ENCODE data around the gene FMN1. TPM values are rescaled to one million over a fixed set of nuclear protein-coding genes. Genes with fewer than 3 reads are reported as not detected.

The FMN1 gene
- polyA plus RNA-seq, 3 donors, result 0.28 to 3.7 (median 0.34) TPM

GRCh38 chr15:32786906-32787305 is 407.6 kb downstream of the FMN1 start:
- Mint-ChIP-seq H3K36me3 (no peaks in the 10 kb centered on the region), H3K27ac (no peak overlapping the region), H3K4me1 (no peaks in the 10 kb centered on the region), H3K27me3 (ENCODE audit: low read depth in 3 of 3) (peaks cover 4 to 5% (median 4%) of the 10 kb centered on the region in 3 donors), H3K9me3 (peaks cover 0 to 5% (median 0%) of the 10 kb centered on the region in 7 donors), H3K4me3 (no peak overlapping the region)
- Histone ChIP-seq H2AFZ (ENCODE audit: insufficient read depth, low read depth, low read length, poor library complexity, severe bottlenecking) (no peak overlapping the region), H3K9ac (ENCODE audit: insufficient read depth, low read length, poor library complexity, severe bottlenecking) (no peak overlapping the region), H3K4me3 (replicated peaks in 1 of 3; ENCODE audit: low read depth in 2 of 3, low read length in 3 of 3) (no peak overlapping the region), H3K27me3 (ENCODE audit: control insufficient read depth in 2 of 2, insufficient read depth in 2 of 2, low read length in 2 of 2) (no peaks in the 10 kb centered on the region), H3K27ac (ENCODE audit: low read depth in 1 of 2, low read length in 2 of 2) (no peak overlapping the region), H3K9me3 (replicated peaks in 1 of 2; ENCODE audit: control insufficient read depth in 1 of 2, insufficient read depth in 1 of 2, low read length in 2 of 2) (no peaks in the 10 kb centered on the region), H3K36me3 (replicated peaks in 1 of 2; ENCODE audit: control insufficient read depth in 1 of 2, insufficient read depth in 2 of 2, low read length in 2 of 2) (no peaks in the 10 kb centered on the region), H4K20me1 (ENCODE audit: insufficient read depth, low read length) (no peaks in the 10 kb centered on the region), H3K4me1 (ENCODE audit: control insufficient read depth in 1 of 2, insufficient read depth in 2 of 2, low read length in 2 of 2) (no peaks in the 10 kb centered on the region), H3K4me2 (replicated peaks; ENCODE audit: extremely low read depth, low read length, poor library complexity, severe bottlenecking) (no peak overlapping the region), H3K79me2 (ENCODE audit: insufficient read depth, low read length) (no peaks in the 10 kb centered on the region)
- intact Hi-C loops (cut with micrococcal nuclease), result no loop called here
- TF ChIP-seq, protein P1, sequence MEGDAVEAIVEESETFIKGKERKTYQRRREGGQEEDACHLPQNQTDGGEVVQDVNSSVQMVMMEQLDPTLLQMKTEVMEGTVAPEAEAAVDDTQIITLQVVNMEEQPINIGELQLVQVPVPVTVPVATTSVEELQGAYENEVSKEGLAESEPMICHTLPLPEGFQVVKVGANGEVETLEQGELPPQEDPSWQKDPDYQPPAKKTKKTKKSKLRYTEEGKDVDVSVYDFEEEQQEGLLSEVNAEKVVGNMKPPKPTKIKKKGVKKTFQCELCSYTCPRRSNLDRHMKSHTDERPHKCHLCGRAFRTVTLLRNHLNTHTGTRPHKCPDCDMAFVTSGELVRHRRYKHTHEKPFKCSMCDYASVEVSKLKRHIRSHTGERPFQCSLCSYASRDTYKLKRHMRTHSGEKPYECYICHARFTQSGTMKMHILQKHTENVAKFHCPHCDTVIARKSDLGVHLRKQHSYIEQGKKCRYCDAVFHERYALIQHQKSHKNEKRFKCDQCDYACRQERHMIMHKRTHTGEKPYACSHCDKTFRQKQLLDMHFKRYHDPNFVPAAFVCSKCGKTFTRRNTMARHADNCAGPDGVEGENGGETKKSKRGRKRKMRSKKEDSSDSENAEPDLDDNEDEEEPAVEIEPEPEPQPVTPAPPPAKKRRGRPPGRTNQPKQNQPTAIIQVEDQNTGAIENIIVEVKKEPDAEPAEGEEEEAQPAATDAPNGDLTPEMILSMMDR (IDR thresholded peaks at IDR 0.05), result no peak
- DNase-seq, result no peak
- WGBS (ENCODE audit: insufficient coverage), result 100% methylated on average over 3 of the region's 7 CpGs

GRCh38 chr15:32784581-32784980 is 409.9 kb downstream of the FMN1 start:
- Mint-ChIP-seq H3K4me3 (no peak overlapping the region), H3K27ac (no peak overlapping the region), H3K36me3 (no peaks in the 10 kb centered on the region), H3K27me3 (ENCODE audit: low read depth in 3 of 3) (peaks cover 4 to 5% (median 4%) of the 10 kb centered on the region in 3 donors), H3K4me1 (no peaks in the 10 kb centered on the region), H3K9me3 (peaks cover 0 to 4% (median 0%) of the 10 kb centered on the region in 7 donors)
- Histone ChIP-seq H3K4me3 (replicated peaks in 1 of 3; ENCODE audit: low read depth in 2 of 3, low read length in 3 of 3) (no peak overlapping the region), H3K79me2 (ENCODE audit: insufficient read depth, low read length) (no peaks in the 10 kb centered on the region), H3K27me3 (ENCODE audit: control insufficient read depth in 2 of 2, insufficient read depth in 2 of 2, low read length in 2 of 2) (no peaks in the 10 kb centered on the region), H3K4me1 (ENCODE audit: control insufficient read depth in 1 of 2, insufficient read depth in 2 of 2, low read length in 2 of 2) (no peaks in the 10 kb centered on the region), H2AFZ (ENCODE audit: insufficient read depth, low read depth, low read length, poor library complexity, severe bottlenecking) (no peak overlapping the region), H4K20me1 (ENCODE audit: insufficient read depth, low read length) (no peaks in the 10 kb centered on the region), H3K4me2 (replicated peaks; ENCODE audit: extremely low read depth, low read length, poor library complexity, severe bottlenecking) (no peak overlapping the region), H3K9me3 (replicated peaks in 1 of 2; ENCODE audit: control insufficient read depth in 1 of 2, insufficient read depth in 1 of 2, low read length in 2 of 2) (no peaks in the 10 kb centered on the region), H3K27ac (ENCODE audit: low read depth in 1 of 2, low read length in 2 of 2) (no peak overlapping the region), H3K36me3 (replicated peaks in 1 of 2; ENCODE audit: control insufficient read depth in 1 of 2, insufficient read depth in 2 of 2, low read length in 2 of 2) (no peaks in the 10 kb centered on the region), H3K9ac (ENCODE audit: insufficient read depth, low read length, poor library complexity, severe bottlenecking) (no peak overlapping the region)
- TF ChIP-seq, protein P1 (IDR thresholded peaks at IDR 0.05), result no peak
- DNase-seq, result no peak
- intact Hi-C loops (cut with micrococcal nuclease), result no loop called here
